Keratinocyte (primary cell): Measurements from ENCODE around the gene ARMC2. TPM values are rescaled to one million over a fixed set of nuclear protein-coding genes. Genes with fewer than 3 reads are reported as not detected.

Source experiments
- DNase-seq: peaks from one replicate; pipeline ENCODE4 v3.0.0-alpha.2; 2011; ENCODE audit warnings: low read depth, missing footprints, low spot score
- FAIRE-seq: peaks from 2 replicates; lab custom pipeline; 2011; peaks lifted over from hg19 to GRCh38; lab: Jason Lieb, UNC
- H2AFZ ChIP-seq: 2 replicates; pipeline ENCODE4 v1.6.0; 2012; ENCODE audit warnings: low read length, control low read depth, inconsistent platforms; ENCODE audit not compliant: control insufficient read depth
- H3K27ac ChIP-seq: 2 replicates; pipeline ENCODE4 v1.5.1; 2011; ENCODE audit warnings: low read length; ENCODE audit not compliant: control insufficient read depth, insufficient read depth
- H3K27me3 ChIP-seq: 3 replicates; pipeline ENCODE4 v1.6.0; 2011; ENCODE audit warnings: low read length; ENCODE audit not compliant: control insufficient read depth, insufficient read depth; ENCODE audit errors: extremely low read depth
- H3K36me3 ChIP-seq, 2 experiments: 2 replicates in 1 of 2; 3 replicates in 1 of 2; pipeline ENCODE4 v1.5.1; 2011; ENCODE audit warnings: low read length in 2 of 2, mild to moderate bottlenecking in 1 of 2; ENCODE audit not compliant: control insufficient read depth in 2 of 2, insufficient read depth in 2 of 2; ENCODE audit errors: extremely low read depth in 1 of 2
- H3K4me1 ChIP-seq: 3 replicates; pipeline ENCODE4 v1.5.1; 2011; ENCODE audit warnings: low read length; ENCODE audit not compliant: control insufficient read depth, insufficient read depth; ENCODE audit errors: extremely low read depth
- H3K4me2 ChIP-seq: 3 replicates; pipeline ENCODE4 v1.6.0; 2011; ENCODE audit warnings: low read depth, low read length; ENCODE audit not compliant: control insufficient read depth, insufficient read depth; ENCODE audit errors: extremely low read depth
- H3K4me3 ChIP-seq, 3 experiments: fragments of 200-600 bp in 1 of 3; sonication (generic) in 1 of 3; 2 replicates in 2 of 3; 3 replicates in 1 of 3; pipeline ENCODE4 v1.5.1; 2011 to 2016; ENCODE audit warnings: low read length in 3 of 3, mild to moderate bottlenecking in 3 of 3, control low read depth in 2 of 3, inconsistent platforms in 1 of 3, low read depth in 1 of 3, mixed read lengths in 1 of 3, mixed run types in 1 of 3, moderate library complexity in 1 of 3; ENCODE audit not compliant: control insufficient read depth in 2 of 3, insufficient read depth in 2 of 3; ENCODE audit errors: extremely low read depth in 1 of 3
- H3K79me2 ChIP-seq: 2 replicates; pipeline ENCODE4 v1.6.0; 2012; ENCODE audit warnings: low read length; ENCODE audit not compliant: control insufficient read depth, insufficient read depth
- H3K9ac ChIP-seq: 3 replicates; pipeline ENCODE4 v1.6.0; 2011; ENCODE audit warnings: low read length; ENCODE audit not compliant: control insufficient read depth, insufficient read depth; ENCODE audit errors: extremely low read depth
- H3K9me1 ChIP-seq: 3 replicates; pipeline ENCODE4 v1.6.0; 2011; ENCODE audit warnings: low read length; ENCODE audit not compliant: control insufficient read depth, insufficient read depth; ENCODE audit errors: extremely low read depth
- H3K9me3 ChIP-seq: 2 replicates; pipeline ENCODE4 v1.5.1; 2012; ENCODE audit warnings: low read depth, low read length; ENCODE audit not compliant: control insufficient read depth
- H4K20me1 ChIP-seq: 3 replicates; pipeline ENCODE4 v1.6.0; 2011; ENCODE audit warnings: low read length; ENCODE audit not compliant: control insufficient read depth, insufficient read depth; ENCODE audit errors: extremely low read depth
- EZH2 ChIP-seq: IDR thresholded peaks from one replicate; pipeline ENCODE4 v1.6.1; 2012; ENCODE audit warnings: inconsistent platforms, mild to moderate bottlenecking, low read length, moderate library complexity
- dilution Hi-C: fragments of 300-500 bp; cut with MboI; formaldehyde crosslinking; loops from one replicate; pipeline ENCODE4 v1.7.0; 2020; ENCODE audit warnings: low sequenced_read_pairs; ENCODE audit not compliant: extremely low pct_ligation_motif_present
- polyA plus RNA-seq, 5 experiments: library from polyadenylated mRNA; depleted of rRNA in 3 of 5; stranded (reverse) in 3 of 5; stranded (forward) in 1 of 5; unstranded in 1 of 5; fragments of >200 nt; gene quantifications; 1 replicate in 1 of 5; 2 replicates in 3 of 5; 3 replicates in 1 of 5; pipeline versions ENCODE4 v1.2.1 to v1.2.3, GENCODE V29; 2011 to 2012; ENCODE audit warnings: missing spikeins in 2 of 5, low read depth in 1 of 5, low replicate concordance in 1 of 5
- TF ChIP-seq, protein P1 (sequence below), 3 experiments: IDR thresholded peaks in 1 of 3; conservative IDR thresholded peaks in 1 of 3; optimal IDR thresholded peaks in 1 of 3; 2 replicates in 2 of 3; 3 replicates in 1 of 3; pipeline versions ENCODE3 to v1.5.1; 2011; ENCODE audit warnings: low read length in 3 of 3, mild to moderate bottlenecking in 3 of 3, moderate library complexity in 2 of 3, control low read depth in 1 of 3, inconsistent platforms in 1 of 3; ENCODE audit not compliant: insufficient read depth in 2 of 3; ENCODE audit errors: extremely low read depth in 1 of 3

Gene ARMC2
- polyA plus RNA-seq, 1 donor (not counting 4 experiments of a cell fraction or from before 2014, with no cell fraction given) = 3.8 TPM

DNA sequence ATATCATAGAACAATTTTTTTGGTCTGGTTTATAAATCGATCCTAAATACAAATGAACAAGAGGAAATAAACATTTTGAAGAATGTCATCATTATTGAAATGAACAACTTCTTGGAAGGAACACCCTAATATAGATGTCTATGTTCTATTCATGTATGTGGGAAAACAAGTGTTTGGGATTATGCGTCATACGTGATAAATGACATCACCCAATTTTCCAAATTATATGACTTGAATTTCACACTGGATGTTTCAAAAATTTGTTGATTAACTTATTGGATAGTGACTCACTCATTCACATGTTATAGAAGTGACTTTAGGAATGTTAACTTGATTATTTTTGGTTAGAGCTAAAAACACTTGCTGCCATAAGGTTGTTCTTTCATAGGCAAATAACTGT, 18.6 kb downstream of the ARMC2 start:
- Histone ChIP-seq H3K9me3 (no peaks in the 10 kb centered on the region), H3K27ac (no peak overlapping the region), H3K9ac (no peak overlapping the region), H3K4me1 (no peaks in the 10 kb centered on the region), H4K20me1 (no peaks in the 10 kb centered on the region), H2AFZ (no peak overlapping the region), H3K79me2 (no peaks in the 10 kb centered on the region), H3K36me3 (no peaks in the 10 kb centered on the region), H3K4me3 (no peak overlapping the region), H3K9me1 (no peaks in the 10 kb centered on the region), H3K4me2 (no peak overlapping the region), H3K27me3 (no peaks in the 10 kb centered on the region)
- FAIRE-seq (no peak), DNase-seq (no peak)
- TF ChIP-seq, protein P1, sequence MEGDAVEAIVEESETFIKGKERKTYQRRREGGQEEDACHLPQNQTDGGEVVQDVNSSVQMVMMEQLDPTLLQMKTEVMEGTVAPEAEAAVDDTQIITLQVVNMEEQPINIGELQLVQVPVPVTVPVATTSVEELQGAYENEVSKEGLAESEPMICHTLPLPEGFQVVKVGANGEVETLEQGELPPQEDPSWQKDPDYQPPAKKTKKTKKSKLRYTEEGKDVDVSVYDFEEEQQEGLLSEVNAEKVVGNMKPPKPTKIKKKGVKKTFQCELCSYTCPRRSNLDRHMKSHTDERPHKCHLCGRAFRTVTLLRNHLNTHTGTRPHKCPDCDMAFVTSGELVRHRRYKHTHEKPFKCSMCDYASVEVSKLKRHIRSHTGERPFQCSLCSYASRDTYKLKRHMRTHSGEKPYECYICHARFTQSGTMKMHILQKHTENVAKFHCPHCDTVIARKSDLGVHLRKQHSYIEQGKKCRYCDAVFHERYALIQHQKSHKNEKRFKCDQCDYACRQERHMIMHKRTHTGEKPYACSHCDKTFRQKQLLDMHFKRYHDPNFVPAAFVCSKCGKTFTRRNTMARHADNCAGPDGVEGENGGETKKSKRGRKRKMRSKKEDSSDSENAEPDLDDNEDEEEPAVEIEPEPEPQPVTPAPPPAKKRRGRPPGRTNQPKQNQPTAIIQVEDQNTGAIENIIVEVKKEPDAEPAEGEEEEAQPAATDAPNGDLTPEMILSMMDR (optimal IDR thresholded peaks at IDR 0.05 in 1 of 3, IDR thresholded peaks at IDR 0.05 in 1 of 3, conservative IDR thresholded peaks at IDR 0.05 in 1 of 3; ENCODE audit: extremely low read depth in 1 of 3, insufficient read depth in 2 of 3, low read length in 3 of 3) = no peak
- no peak for TF ChIP-seq EZH2
- dilution Hi-C loops = no loop called here

DNA sequence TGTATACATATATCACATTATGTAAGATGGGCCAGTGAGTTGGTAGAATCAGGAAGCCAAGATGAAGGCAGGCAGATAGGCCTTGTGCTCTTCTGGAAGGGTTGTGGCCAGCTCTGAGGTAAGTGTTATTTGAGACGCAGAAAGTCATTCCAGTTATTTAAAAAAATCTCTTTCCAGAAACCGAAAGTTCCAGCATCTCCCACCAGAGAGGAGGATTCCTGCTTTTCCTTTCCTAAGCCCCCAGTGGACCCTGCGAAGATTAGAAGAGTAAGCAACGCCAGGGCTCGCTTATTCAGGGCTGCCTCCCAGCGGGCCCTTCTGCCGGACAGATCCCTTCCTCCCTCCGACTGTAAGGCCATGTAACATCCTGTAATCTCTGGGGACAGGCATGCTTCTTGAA, 20.4 kb downstream of the ARMC2 start:
- FAIRE-seq = no peak
- no peak overlapping the region for H3K4me2 ChIP-seq
- no peak overlapping the region for H3K4me3 ChIP-seq
- H2AFZ ChIP-seq = no peak overlapping the region
- no peaks in the 10 kb centered on the region for H3K27me3 ChIP-seq
- no peak for TF ChIP-seq EZH2
- TF ChIP-seq, protein P1 (optimal IDR thresholded peaks at IDR 0.05 in 1 of 3, IDR thresholded peaks at IDR 0.05 in 1 of 3, conservative IDR thresholded peaks at IDR 0.05 in 1 of 3; ENCODE audit: extremely low read depth in 1 of 3, insufficient read depth in 2 of 3, low read length in 3 of 3) = no peak
- dilution Hi-C loops = no loop called here
- DNase-seq = no peak
- H3K9me3 ChIP-seq = no peaks in the 10 kb centered on the region
- H4K20me1 ChIP-seq = no peaks in the 10 kb centered on the region
- no peaks in the 10 kb centered on the region for H3K36me3 ChIP-seq
- no peaks in the 10 kb centered on the region for H3K9me1 ChIP-seq
- H3K79me2 ChIP-seq = no peaks in the 10 kb centered on the region
- no peak overlapping the region for H3K9ac ChIP-seq
- H3K27ac ChIP-seq = no peak overlapping the region
- H3K4me1 ChIP-seq = no peaks in the 10 kb centered on the region
